H1 (cell line): ENCODE results near the gene MAB21L3. TPM values are rescaled to one million over a fixed set of nuclear protein-coding genes. Genes with fewer than 3 reads are reported as not detected.

Experiments
- CTCF ChIA-PET: fragments of 300-600 bp; sonication (Branson Sonifier 250); formaldehyde crosslinking; loops from one replicate; lab custom pipeline; 2021; ENCODE audit not compliant: partially characterized antibody; lab: Charles Lee
- POLR2A ChIA-PET: fragments of 300-600 bp; sonication (Branson Sonifier 250); formaldehyde crosslinking; loops from one replicate; lab custom pipeline; 2021; ENCODE audit warnings: inconsistent platforms; ENCODE audit not compliant: partially characterized antibody; lab: Charles Lee
- DNase-seq, 2 experiments: peaks; one replicate each; pipeline versions ENCODE4 v3.0.0 to v3.0.0-alpha.2; 2010 to 2022; ENCODE audit warnings: low spot score in 2 of 2, low read depth in 1 of 2, mixed read lengths in 1 of 2
- FAIRE-seq: peaks from 2 replicates; lab custom pipeline; 2011; peaks lifted over from hg19 to GRCh38; lab: Jason Lieb, UNC
- H2AFZ ChIP-seq: 2 replicates; pipeline ENCODE4 v1.8.1; 2012; ENCODE audit warnings: low read length, inconsistent platforms
- H2AK5ac ChIP-seq: 2 replicates; pipeline ENCODE4 v1.6.1; 2013; ENCODE audit warnings: low read depth, low read length
- H2BK120ac ChIP-seq: replicated peaks from 2 replicates; pipeline ENCODE3; 2013; ENCODE audit warnings: low read depth, low read length, inconsistent platforms
- H2BK12ac ChIP-seq: 2 replicates; pipeline ENCODE4 v1.6.1; 2013; ENCODE audit warnings: low read depth, low read length
- H2BK15ac ChIP-seq: 2 replicates; pipeline ENCODE4 v1.6.1; 2013; ENCODE audit warnings: low read length
- H2BK20ac ChIP-seq: 2 replicates; pipeline ENCODE4 v1.6.1; 2013; ENCODE audit warnings: low read length
- H2BK5ac ChIP-seq: 2 replicates; pipeline ENCODE4 v1.6.1; 2013; ENCODE audit warnings: low read depth, low read length
- H3K14ac ChIP-seq: 2 replicates; pipeline ENCODE4 v1.6.1; 2013; ENCODE audit warnings: inconsistent platforms; ENCODE audit not compliant: insufficient read length
- H3K18ac ChIP-seq: 2 replicates; pipeline ENCODE4 v1.6.1; 2013; ENCODE audit warnings: low read length; ENCODE audit errors: extremely low read depth
- H3K23ac ChIP-seq: 2 replicates; pipeline ENCODE4 v1.6.1; 2013; ENCODE audit warnings: inconsistent platforms; ENCODE audit not compliant: insufficient read length
- H3K23me2 ChIP-seq: 2 replicates; pipeline ENCODE4 v1.6.1; 2013; ENCODE audit warnings: low read depth, low read length
- H3K27ac ChIP-seq: 2 replicates; pipeline ENCODE4 v1.6.1; 2011; ENCODE audit warnings: low read depth, low read length, inconsistent platforms
- H3K27me3 ChIP-seq, 4 experiments: replicated peaks in 1 of 4; 1 replicate in 1 of 4; 2 replicates in 3 of 4; pipeline versions ENCODE4 v1.6.1 to v1.8.1; 2011 to 2013; ENCODE audit warnings: low read length in 3 of 4, mild to moderate bottlenecking in 3 of 4, inconsistent platforms in 2 of 4, mixed read lengths in 2 of 4, moderate library complexity in 1 of 4; ENCODE audit not compliant: control insufficient read depth in 3 of 4, insufficient read depth in 3 of 4; ENCODE audit errors: extremely low read depth in 1 of 4
- H3K36me3 ChIP-seq, 4 experiments: 2 replicates each; pipeline versions ENCODE4 v1.6.1 to v1.8.1; 2011 to 2013; ENCODE audit warnings: mild to moderate bottlenecking in 4 of 4, low read length in 3 of 4, moderate library complexity in 2 of 4, control low read depth in 1 of 4, inconsistent platforms in 1 of 4; ENCODE audit not compliant: insufficient read depth in 4 of 4, control insufficient read depth in 2 of 4
- H3K4ac ChIP-seq: replicated peaks from 2 replicates; pipeline ENCODE3; 2013; ENCODE audit warnings: low read length, low read depth, mixed read lengths, inconsistent platforms; ENCODE audit not compliant: insufficient read length
- H3K4me1 ChIP-seq, 4 experiments: replicated peaks in 1 of 4; 1 replicate in 1 of 4; 2 replicates in 3 of 4; pipeline versions ENCODE4 v1.6.1 to v1.8.1; 2011 to 2013; ENCODE audit warnings: low read length in 3 of 4, inconsistent platforms in 2 of 4, mixed read lengths in 1 of 4; ENCODE audit not compliant: insufficient read depth in 4 of 4, control insufficient read depth in 3 of 4
- H3K4me2 ChIP-seq, 2 experiments: 2 replicates each; pipeline versions ENCODE4 v1.6.1 to v1.8.1; 2011 to 2013; ENCODE audit warnings: low read depth in 2 of 2, low read length in 2 of 2, control low read depth in 1 of 2, inconsistent platforms in 1 of 2, mild to moderate bottlenecking in 1 of 2; ENCODE audit not compliant: insufficient read depth in 1 of 2
- H3K4me3 ChIP-seq, 4 experiments: fragments of 200-600, 300-600 bp in 1 of 4; sonication (generic), shearing (Covaris generic), sonication (Bioruptor Twin) in 1 of 4; 2 replicates each; pipeline versions ENCODE4 v1.5.1 to v1.8.1; 2011 to 2016; ENCODE audit warnings: low read length in 4 of 4, low read depth in 3 of 4, control low read depth in 2 of 4, inconsistent platforms in 2 of 4, mild to moderate bottlenecking in 2 of 4, mixed read lengths in 1 of 4, moderate library complexity in 1 of 4; ENCODE audit not compliant: insufficient read depth in 2 of 4; ENCODE audit errors: extremely low read depth in 1 of 4
- H3K56ac ChIP-seq: replicated peaks from 2 replicates; pipeline ENCODE3; 2013; ENCODE audit warnings: low read depth, mild to moderate bottlenecking, mixed read lengths, low read length, inconsistent platforms; ENCODE audit not compliant: insufficient read length
- H3K79me1 ChIP-seq: 2 replicates; pipeline ENCODE4 v1.6.1; 2013; ENCODE audit warnings: low read depth, low read length, control low read depth
- H3K79me2 ChIP-seq, 2 experiments: 2 replicates each; pipeline versions ENCODE4 v1.6.1 to v1.8.1; 2012 to 2013; ENCODE audit warnings: low read length in 2 of 2, mild to moderate bottlenecking in 2 of 2, inconsistent platforms in 1 of 2; ENCODE audit not compliant: insufficient read depth in 2 of 2, control insufficient read depth in 1 of 2
- H3K9ac ChIP-seq, 4 experiments: replicated peaks in 1 of 4; 1 replicate in 1 of 4; 2 replicates in 3 of 4; pipeline versions ENCODE4 v1.6.1 to v1.8.1; 2011 to 2013; ENCODE audit warnings: low read depth in 3 of 4, low read length in 3 of 4, control low read depth in 2 of 4, mild to moderate bottlenecking in 2 of 4, moderate library complexity in 2 of 4, inconsistent platforms in 1 of 4; ENCODE audit errors: extremely low read depth in 1 of 4
- H3K9me3 ChIP-seq, 2 experiments: 2 replicates each; pipeline versions ENCODE4 v1.6.1 to v1.8.1; 2012 to 2013; ENCODE audit warnings: mild to moderate bottlenecking in 2 of 2, moderate library complexity in 2 of 2, control low read depth in 1 of 2, inconsistent platforms in 1 of 2, low read depth in 1 of 2, low read length in 1 of 2, mixed read lengths in 1 of 2; ENCODE audit not compliant: insufficient read depth in 2 of 2
- H4K20me1 ChIP-seq, 2 experiments: replicated peaks in 1 of 2; 2 replicates each; pipeline versions ENCODE3 to v1.8.1; 2011 to 2013; ENCODE audit warnings: inconsistent platforms in 2 of 2, low read length in 2 of 2, mild to moderate bottlenecking in 1 of 2; ENCODE audit not compliant: insufficient read depth in 2 of 2, control insufficient read depth in 1 of 2
- H4K5ac ChIP-seq: 2 replicates; pipeline ENCODE4 v1.6.1; 2013; ENCODE audit warnings: low read length, low read depth, mixed read lengths, inconsistent platforms; ENCODE audit not compliant: insufficient read length
- H4K8ac ChIP-seq: 2 replicates; pipeline ENCODE4 v1.8.0; 2013; ENCODE audit warnings: mild to moderate bottlenecking, moderate library complexity, low read length, inconsistent platforms; ENCODE audit not compliant: insufficient read depth; ENCODE audit errors: extremely low read depth
- H4K91ac ChIP-seq: replicated peaks from 2 replicates; pipeline ENCODE3; 2013; ENCODE audit warnings: low read length, mixed read lengths, inconsistent platforms; ENCODE audit not compliant: insufficient read length
- ASH2L ChIP-seq: fragments of 200-600, 300-600 bp; sonication (generic); IDR thresholded peaks from one replicate; pipeline ENCODE4 v1.7.1; 2017; ENCODE audit warnings: low read length
- CBX5 ChIP-seq: fragments of 300-800, 300-1000 bp; sonication (generic); IDR thresholded peaks from 2 replicates; pipeline ENCODE4 v1.7.1; 2016; ENCODE audit warnings: antibody characterized with exemption, low read length, low read depth
- EZH2 ChIP-seq: fragments of 200-600 bp; sonication (generic); IDR thresholded peaks from 2 replicates; pipeline ENCODE4 v1.7.1; 2012; ENCODE audit warnings: low read depth, mild to moderate bottlenecking, moderate library complexity, low read length, inconsistent platforms; ENCODE audit not compliant: severe bottlenecking
- FOSL1 ChIP-seq: IDR thresholded peaks from 2 replicates; pipeline ENCODE4 v1.6.1; 2011; ENCODE audit warnings: mild to moderate bottlenecking, low read depth, low read length, moderate library complexity; ENCODE audit not compliant: insufficient read depth
- MAX ChIP-seq: IDR thresholded peaks from 2 replicates; pipeline ENCODE4 v1.6.1; 2012; ENCODE audit warnings: inconsistent platforms
- POLR2A ChIP-seq, 2 experiments: IDR thresholded peaks; 1 replicate in 1 of 2; 2 replicates in 1 of 2; pipeline ENCODE4 v1.6.1; 2011; ENCODE audit warnings: low read depth in 2 of 2, low read length in 2 of 2, mild to moderate bottlenecking in 2 of 2; ENCODE audit errors: control extremely low read depth in 1 of 2
- RAD21 ChIP-seq, 2 experiments: IDR thresholded peaks in 1 of 2; conservative IDR thresholded peaks in 1 of 2; 2 replicates each; pipeline ENCODE4 v1.6.1; 2011; ENCODE audit warnings: low read depth in 2 of 2, low read length in 2 of 2, improper control_type of control experiment in 1 of 2, inconsistent platforms in 1 of 2, mild to moderate bottlenecking in 1 of 2, moderate library complexity in 1 of 2
- RBBP5 ChIP-seq: IDR thresholded peaks from 2 replicates; pipeline ENCODE4 v1.7.1; 2012; ENCODE audit warnings: low read depth, mild to moderate bottlenecking, inconsistent platforms, low read length, moderate library complexity, borderline replicate concordance
- SIRT6 ChIP-seq: IDR thresholded peaks from one replicate; pipeline ENCODE4 v1.7.1; 2012; ENCODE audit warnings: low read length, inconsistent platforms
- SP1 ChIP-seq: IDR thresholded peaks from 2 replicates; pipeline ENCODE4 v1.6.1; 2011; ENCODE audit warnings: low read depth, low read length
- SRF ChIP-seq: IDR thresholded peaks from 2 replicates; pipeline ENCODE4 v1.6.1; 2011; ENCODE audit warnings: mild to moderate bottlenecking, low read depth, low read length, moderate library complexity
- TAF1 ChIP-seq: IDR thresholded peaks from 2 replicates; pipeline ENCODE4 v1.6.1; 2011; ENCODE audit warnings: mild to moderate bottlenecking, low read depth, low read length
- TAF7 ChIP-seq: optimal IDR thresholded peaks from 2 replicates; pipeline ENCODE3; 2011; ENCODE audit warnings: low read depth, mild to moderate bottlenecking, inconsistent platforms, low read length, moderate library complexity, borderline replicate concordance
- YY1 ChIP-seq: IDR thresholded peaks from 2 replicates; pipeline ENCODE4 v1.6.1; 2011; ENCODE audit warnings: low read depth, mild to moderate bottlenecking, low read length
- WGBS, 2 experiments: shearing (Covaris generic) in 1 of 2; methylation state at CpG; one replicate each; pipeline versions ENCODE4 v1.1.6 to v1.1.7; 2013 to 2015; ENCODE audit warnings: low lambda C conversion rate in 2 of 2, mixed read lengths in 2 of 2, inconsistent platforms in 1 of 2, low coverage in 1 of 2, missing lambda C conversion rate in 1 of 2; ENCODE audit not compliant: insufficient replicate concordance in 2 of 2, insufficient coverage in 1 of 2, insufficient read length in 1 of 2; ENCODE audit errors: extremely low coverage in 1 of 2, missing lambda C conversion rate in 1 of 2; 5-methylcytosine and 5-hydroxymethylcytosine counted together
- polyA plus RNA-seq, 7 experiments: library from polyadenylated mRNA; depleted of rRNA in 3 of 7; stranded (reverse) in 5 of 7; unstranded in 2 of 7; fragments of >200 nt in 5 of 7; fragments of 200-250 nt in 2 of 7; gene quantifications; 1 replicate in 5 of 7; 2 replicates in 1 of 7; 4 replicates in 1 of 7; pipeline versions ENCODE4 v1.2.1 to v1.2.3, GENCODE V29; 2011 to 2013; ENCODE audit warnings: missing spikeins in 2 of 7, mixed read lengths in 2 of 7
- total RNA-seq: library from RNA; stranded (reverse); fragmentation: NEBNext Ultra II Directional; extraction: Animal tissue kit (Norgen Biotek cat#: 25700); gene quantifications from 2 replicates; pipeline ENCODE4 v1.2.1, GENCODE V29; 2021

The MAB21L3 gene
- total and polyA plus RNA-seq, 2 of the 8 experiments (the other 6 are each of a cell fraction or from before 2014, with no cell fraction given), result not detected

- Histone ChIP-seq H3K9ac (no peak overlapping the region), H2BK15ac (no peak overlapping the region), H4K20me1 (no peaks in the 10 kb centered on the region), H3K9me3 (no peaks in the 10 kb centered on the region), H3K36me3 (no peaks in the 10 kb centered on the region), H3K14ac (no peak overlapping the region), H4K91ac (no peak overlapping the region), H3K18ac (no peak overlapping the region), H3K4me1 (no peaks in the 10 kb centered on the region; a peak in 1 of 7 replicates), H2BK20ac (no peak overlapping the region), H4K5ac (no peak overlapping the region), H3K27me3 (no peaks in the 10 kb centered on the region), H2AFZ (no peak overlapping the region), H3K56ac (no peak overlapping the region), H2AK5ac (no peak overlapping the region), H3K23me2 (no peaks in the 10 kb centered on the region), H2BK5ac (no peak overlapping the region), H3K79me1 (no peaks in the 10 kb centered on the region; the same call in 1 of the 2 replicates), H3K4me2 (no peak overlapping the region), H4K8ac (no peak overlapping the region), H3K27ac (no peak overlapping the region), H3K23ac (no peak overlapping the region), H3K4ac (no peak overlapping the region), H3K79me2 (no peaks in the 10 kb centered on the region), H2BK120ac (no peak overlapping the region), H2BK12ac (no peak overlapping the region), H3K4me3 (no peak overlapping the region)
- CTCF ChIA-PET, result interaction anchor here (0.8 to 3.2 kb wide), 3 partner anchors 14 to 303 kb away, joined by 3 to 14 read pairs (median 3); no protein-coding TSS in a partner anchor
- no peak for DNase-seq
- POLR2A ChIA-PET, result interaction anchor here (0.5 kb wide), 1 partner anchor 31 kb away, joined by 3 read pairs; no protein-coding TSS in a partner anchor
- FAIRE-seq, result no peak
- WGBS, 2 experiments, result 80% methylated on average over 3 of the region's 3 CpGs; no CpG with 5 or more reads in 1 of the 2 experiments
- no peak for TF ChIP-seq SP1
- no peak for TF ChIP-seq YY1
- TF ChIP-seq RAD21 (IDR thresholded peaks at IDR 0.05 in 1 of 2, conservative IDR thresholded peaks at IDR 0.05 in 1 of 2; ENCODE audit: low read depth in 2 of 2, low read length in 2 of 2), result no peak
- no peak for TF ChIP-seq RBBP5
- TF ChIP-seq CBX5, result no peak
- no peak for TF ChIP-seq FOSL1
- TF ChIP-seq TAF7, result no peak
- TF ChIP-seq ASH2L, result no peak
- TF ChIP-seq MAX, result no peak
- TF ChIP-seq POLR2A (IDR thresholded peaks at IDR 0.05; ENCODE audit: control extremely low read depth in 1 of 2, low read depth in 2 of 2, low read length in 2 of 2), result no peak
- TF ChIP-seq TAF1, result no peak
- TF ChIP-seq EZH2, result no peak
- no peak for TF ChIP-seq SRF
- TF ChIP-seq SIRT6, result no peak
These were observed 71.0 kb downstream of the MAB21L3 start for GRCh38 chr1:116182019-116182714.
